PC-9 (cell line): ENCODE measurements around the gene CEP120. TPM values are rescaled to one million over a fixed set of nuclear protein-coding genes. Genes with fewer than 3 reads are reported as not detected.

Source experiments
- BruUV-seq: library from RNA; stranded (reverse); fragments of 400-500 nt; replicated peaks from 2 replicates; lab custom pipeline; 2021; lab: Mats Ljungman, UMichigan
- CTCF ChIA-PET: fragments of 300-600 bp; sonication (Branson Sonifier 250); formaldehyde crosslinking; loops from one replicate; lab custom pipeline; 2022; ENCODE audit warnings: antibody characterized with exemption; lab: Charles Lee
- POLR2A ChIA-PET: fragments of 300-600 bp; sonication (Branson Sonifier 250); formaldehyde crosslinking; loops from one replicate; lab custom pipeline; 2022; ENCODE audit warnings: antibody characterized with exemption; ENCODE audit not compliant: unreplicated experiment; lab: Charles Lee
- DNase-seq, 2 experiments: peaks; one replicate each; pipeline versions ENCODE4 v3.0.0 to v3.0.0-alpha.2; 2015 to 2022; ENCODE audit warnings: mixed read lengths in 1 of 2
- H2AFZ ChIP-seq: fragments of 200-600 bp; sonication (generic); 2 replicates; pipeline ENCODE4 v1.8.1; 2017; ENCODE audit warnings: antibody characterized with exemption
- H3F3A ChIP-seq: fragments of 200-600 bp; sonication (generic); 2 replicates; pipeline ENCODE4 v1.8.1; 2017; ENCODE audit warnings: antibody characterized with exemption, mild to moderate bottlenecking, low read depth; ENCODE audit not compliant: insufficient read depth
- H3K27ac ChIP-seq: fragments of 200-600 bp; sonication (generic); 2 replicates; pipeline ENCODE4 v1.6.1; 2016; ENCODE audit warnings: mixed run types
- H3K27me3 ChIP-seq: fragments of 200-600 bp; sonication (generic); 2 replicates; pipeline ENCODE4 v1.6.1; 2016; ENCODE audit warnings: low read depth, mixed run types; ENCODE audit not compliant: insufficient read depth
- H3K36me3 ChIP-seq: fragments of 200-600 bp; sonication (generic); 2 replicates; pipeline ENCODE4 v1.6.1; 2016; ENCODE audit warnings: low read depth, mixed run types
- H3K4me1 ChIP-seq: fragments of 200-600 bp; sonication (generic); replicated peaks from 2 replicates; pipeline ENCODE4 v1.6.1; 2016; ENCODE audit warnings: mixed run types; ENCODE audit not compliant: insufficient read depth
- H3K4me2 ChIP-seq: fragments of 200-600 bp; sonication (generic); 2 replicates; pipeline ENCODE4 v1.6.1; 2017; ENCODE audit warnings: mixed run types
- H3K4me3 ChIP-seq: fragments of 200-600 bp; sonication (generic); 2 replicates; pipeline ENCODE4 v1.6.1; 2016; ENCODE audit warnings: mixed run types
- H3K79me2 ChIP-seq: fragments of 200-600 bp; sonication (generic); 2 replicates; pipeline ENCODE4 v1.6.1; 2017; ENCODE audit warnings: low read depth, mixed run types
- H3K9me2 ChIP-seq: fragments of 200-600 bp; sonication (generic); 2 replicates; pipeline ENCODE4 v1.8.1; 2017; ENCODE audit warnings: mild to moderate bottlenecking; ENCODE audit not compliant: insufficient read depth
- H3K9me3 ChIP-seq: fragments of 200-600 bp; sonication (generic); 2 replicates; pipeline ENCODE4 v1.8.1; 2016; ENCODE audit warnings: low read depth; ENCODE audit not compliant: insufficient read depth
- H4K20me1 ChIP-seq: fragments of 200-600 bp; sonication (generic); 2 replicates; pipeline ENCODE4 v1.8.1; 2017; ENCODE audit not compliant: insufficient read depth
- EZH2 ChIP-seq: fragments of 200-600 bp; sonication (generic); IDR thresholded peaks from 2 replicates; pipeline ENCODE4 v1.8.0; 2017; ENCODE audit warnings: antibody characterized with exemption, low read depth
- intact Hi-C: fragments of 100-400 bp; cut with micrococcal nuclease; formaldehyde crosslinking; loops from one replicate; pipeline ENCODE4 v1.10.0; 2022; ENCODE audit not compliant: unreplicated experiment
- total RNA-seq: library from RNA; stranded (reverse); gene quantifications from 2 replicates; pipeline ENCODE4 v1.2.3, GENCODE V29; 2021
- TF ChIP-seq, protein P1 (sequence below): fragments of 200-600 bp; sonication (generic); conservative IDR thresholded peaks from 2 replicates; pipeline ENCODE4 v1.6.1; 2017; ENCODE audit warnings: mixed run types, antibody characterized with exemption, mild to moderate bottlenecking, moderate library complexity

CEP120 gene
- total RNA-seq, 1 experiment from 2014 or later = 24.5 TPM

DNA sequence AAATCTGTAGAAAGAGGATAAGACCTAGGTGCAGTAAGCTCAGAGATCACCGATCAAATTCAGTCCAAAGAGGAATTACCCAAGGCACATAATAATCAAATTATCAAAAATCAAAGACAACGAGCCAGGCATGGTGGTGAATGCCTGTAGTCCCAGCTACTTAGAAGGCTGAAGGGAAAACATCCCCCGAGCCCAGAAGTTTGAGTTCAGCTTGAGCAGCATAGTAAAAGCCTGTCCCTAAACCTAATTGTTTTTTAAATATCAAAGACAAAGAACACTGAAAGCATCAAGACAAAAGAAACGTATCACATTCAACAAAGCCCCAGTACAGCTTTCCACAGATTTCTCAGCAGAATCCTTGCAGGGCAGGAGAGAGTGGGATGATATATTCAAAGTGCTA lies 122.9 kb downstream of the CEP120 start:
- no peaks in the 10 kb centered on the region for H3K79me2 ChIP-seq
- intact Hi-C loops = no loop called here
- no peak for DNase-seq
- POLR2A ChIA-PET = no interaction called here
- H3K27ac ChIP-seq = no peak overlapping the region
- BruUV-seq = no TSS peak
- H2AFZ ChIP-seq = no peak overlapping the region
- no peak overlapping the region for H3K4me2 ChIP-seq
- no peaks in the 10 kb centered on the region for H3K9me3 ChIP-seq
- no peak overlapping the region for H3K4me3 ChIP-seq
- no peaks in the 10 kb centered on the region for H3K36me3 ChIP-seq
- CTCF ChIA-PET = no interaction called here
- no peaks in the 10 kb centered on the region for H3F3A ChIP-seq
- H3K27me3 ChIP-seq = no peaks in the 10 kb centered on the region
- TF ChIP-seq, protein P1, sequence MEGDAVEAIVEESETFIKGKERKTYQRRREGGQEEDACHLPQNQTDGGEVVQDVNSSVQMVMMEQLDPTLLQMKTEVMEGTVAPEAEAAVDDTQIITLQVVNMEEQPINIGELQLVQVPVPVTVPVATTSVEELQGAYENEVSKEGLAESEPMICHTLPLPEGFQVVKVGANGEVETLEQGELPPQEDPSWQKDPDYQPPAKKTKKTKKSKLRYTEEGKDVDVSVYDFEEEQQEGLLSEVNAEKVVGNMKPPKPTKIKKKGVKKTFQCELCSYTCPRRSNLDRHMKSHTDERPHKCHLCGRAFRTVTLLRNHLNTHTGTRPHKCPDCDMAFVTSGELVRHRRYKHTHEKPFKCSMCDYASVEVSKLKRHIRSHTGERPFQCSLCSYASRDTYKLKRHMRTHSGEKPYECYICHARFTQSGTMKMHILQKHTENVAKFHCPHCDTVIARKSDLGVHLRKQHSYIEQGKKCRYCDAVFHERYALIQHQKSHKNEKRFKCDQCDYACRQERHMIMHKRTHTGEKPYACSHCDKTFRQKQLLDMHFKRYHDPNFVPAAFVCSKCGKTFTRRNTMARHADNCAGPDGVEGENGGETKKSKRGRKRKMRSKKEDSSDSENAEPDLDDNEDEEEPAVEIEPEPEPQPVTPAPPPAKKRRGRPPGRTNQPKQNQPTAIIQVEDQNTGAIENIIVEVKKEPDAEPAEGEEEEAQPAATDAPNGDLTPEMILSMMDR = no peak
- TF ChIP-seq EZH2 = no peak
- no peaks in the 10 kb centered on the region for H4K20me1 ChIP-seq
- no peaks in the 10 kb centered on the region for H3K4me1 ChIP-seq
- H3K9me2 ChIP-seq = no peaks in the 10 kb centered on the region; the same call in 1 of the 2 replicates

DNA sequence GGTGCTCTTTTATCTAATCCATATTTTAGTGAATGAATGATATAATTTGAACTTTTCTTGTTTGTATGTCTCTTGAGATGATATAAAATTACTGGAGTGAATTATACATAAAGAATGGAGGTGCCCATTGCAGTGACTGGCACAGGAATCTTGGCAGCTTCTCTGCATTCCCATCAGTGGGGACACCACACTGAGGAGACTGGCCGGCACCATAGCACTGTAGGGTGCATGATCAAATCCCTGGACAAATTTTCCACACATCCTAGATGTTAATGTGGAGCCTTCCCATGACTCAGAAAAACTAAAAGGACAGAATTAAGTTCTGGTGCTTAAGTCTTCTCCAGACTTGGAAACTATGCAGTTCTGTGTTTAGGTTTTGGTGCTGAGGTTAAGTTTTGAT lies 124.1 kb downstream of the CEP120 start:
- CTCF ChIA-PET = no interaction called here
- intact Hi-C loops = no loop called here
- DNase-seq = no peak
- no peak overlapping the region for H2AFZ ChIP-seq
- no peaks in the 10 kb centered on the region for H3K36me3 ChIP-seq
- H3K9me2 ChIP-seq = no peaks in the 10 kb centered on the region; the same call in 1 of the 2 replicates
- H3K4me1 ChIP-seq = no peaks in the 10 kb centered on the region
- H3K4me2 ChIP-seq = no peak overlapping the region
- no peaks in the 10 kb centered on the region for H3K9me3 ChIP-seq
- no peaks in the 10 kb centered on the region for H4K20me1 ChIP-seq
- no peak overlapping the region for H3K27ac ChIP-seq
- no peaks in the 10 kb centered on the region for H3K79me2 ChIP-seq
- H3K4me3 ChIP-seq = no peak overlapping the region
- POLR2A ChIA-PET = no interaction called here
- H3F3A ChIP-seq = no peaks in the 10 kb centered on the region
- H3K27me3 ChIP-seq = no peaks in the 10 kb centered on the region
- TF ChIP-seq EZH2 = no peak
- TF ChIP-seq, protein P1 = no peak
- BruUV-seq = no TSS peak

DNA sequence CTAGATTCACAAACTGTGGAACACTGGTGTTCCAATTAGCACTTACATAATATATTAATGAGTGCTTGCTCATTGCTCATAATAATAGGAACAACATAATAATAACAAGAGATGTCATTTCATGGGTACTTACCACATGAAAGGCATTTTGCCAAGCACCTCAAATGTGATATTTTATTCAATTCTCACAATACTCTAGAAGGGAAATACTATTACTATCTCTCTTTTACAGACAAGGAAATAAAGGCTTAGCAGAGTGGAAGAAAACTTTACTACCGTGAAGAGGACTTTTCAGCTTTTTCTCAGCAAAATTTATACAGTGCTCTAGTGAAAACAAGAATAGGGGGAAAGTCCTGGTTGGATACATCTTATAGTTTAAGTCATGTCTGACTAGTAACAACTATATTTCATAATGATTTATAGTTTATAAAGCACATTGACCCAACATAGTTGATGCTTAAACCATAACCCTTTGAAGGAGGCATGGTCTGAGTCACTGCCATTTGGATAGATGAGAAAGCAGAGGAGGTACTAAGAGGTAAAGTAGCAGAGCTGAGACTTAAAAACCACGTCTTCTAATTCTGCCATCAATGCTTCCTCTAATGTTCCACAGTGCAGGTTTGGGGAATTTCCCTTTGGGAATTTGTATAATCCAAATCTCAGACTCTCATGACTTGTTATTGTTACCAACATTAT lies 124.7 kb downstream of the CEP120 start:
- BruUV-seq = no TSS peak

More for the DNA sequence above, 124.7 kb downstream of the CEP120 start:
- Histone ChIP-seq H2AFZ (no peak overlapping the region), H3K4me3 (no peak overlapping the region), H3K4me1 (no peaks in the 10 kb centered on the region), H3F3A (no peaks in the 10 kb centered on the region), H3K27me3 (no peaks in the 10 kb centered on the region), H3K9me3 (no peaks in the 10 kb centered on the region), H3K36me3 (no peaks in the 10 kb centered on the region), H3K27ac (no peak overlapping the region), H3K9me2 (no peaks in the 10 kb centered on the region; the same call in 1 of the 2 replicates), H3K4me2 (no peak overlapping the region), H3K79me2 (no peaks in the 10 kb centered on the region), H4K20me1 (no peaks in the 10 kb centered on the region)
- DNase-seq = no peak
- TF ChIP-seq EZH2 = no peak
- TF ChIP-seq, protein P1 = no peak
- CTCF ChIA-PET = no interaction called here
- POLR2A ChIA-PET = no interaction called here
- intact Hi-C loops = no loop called here
